ENCODE results near the gene SPOP.

DNA sequence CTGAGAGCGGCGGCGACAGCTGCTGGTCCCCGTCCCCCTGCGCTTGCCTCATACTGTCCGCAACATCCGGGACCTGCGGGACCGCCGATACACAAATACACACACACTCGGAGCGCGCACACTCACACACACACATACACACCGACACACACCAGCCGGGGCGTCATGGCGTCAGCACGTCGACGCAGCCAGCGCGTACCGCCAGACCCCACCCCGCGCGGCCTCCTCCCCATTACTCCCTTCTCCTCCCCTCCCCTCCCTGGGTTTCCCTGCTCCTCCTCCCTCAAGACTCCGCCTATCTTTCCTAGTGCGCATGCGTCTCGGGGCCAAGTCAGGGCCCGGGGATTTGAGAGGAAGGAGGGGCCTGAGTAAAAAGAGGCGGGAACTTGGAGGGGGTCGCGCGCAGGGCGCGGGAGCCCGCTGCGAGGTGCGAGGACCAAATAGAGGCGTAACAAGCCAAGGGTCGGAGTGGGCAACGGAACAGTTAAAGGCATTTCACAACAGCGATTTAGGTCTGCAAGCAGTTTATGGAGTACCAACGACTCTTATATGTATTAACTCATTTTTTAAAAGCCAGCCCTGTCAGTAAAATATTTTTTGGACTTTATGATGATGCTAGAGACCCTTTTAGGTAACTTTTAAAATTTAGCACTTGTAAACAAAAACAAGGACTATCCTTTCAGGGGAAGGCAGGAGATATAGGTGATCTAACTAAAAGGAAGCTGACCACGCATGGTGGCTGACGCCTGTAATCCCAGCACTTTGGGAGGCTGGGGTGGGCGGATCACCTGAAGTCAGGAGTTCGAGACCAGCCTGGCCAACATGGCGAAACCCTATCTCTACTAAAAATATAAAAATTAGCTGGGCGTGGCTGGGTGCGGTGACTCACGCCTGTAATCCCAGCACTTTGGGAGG is at the start of gene SPOP:
- TF ChIP-seq, protein P1, sequence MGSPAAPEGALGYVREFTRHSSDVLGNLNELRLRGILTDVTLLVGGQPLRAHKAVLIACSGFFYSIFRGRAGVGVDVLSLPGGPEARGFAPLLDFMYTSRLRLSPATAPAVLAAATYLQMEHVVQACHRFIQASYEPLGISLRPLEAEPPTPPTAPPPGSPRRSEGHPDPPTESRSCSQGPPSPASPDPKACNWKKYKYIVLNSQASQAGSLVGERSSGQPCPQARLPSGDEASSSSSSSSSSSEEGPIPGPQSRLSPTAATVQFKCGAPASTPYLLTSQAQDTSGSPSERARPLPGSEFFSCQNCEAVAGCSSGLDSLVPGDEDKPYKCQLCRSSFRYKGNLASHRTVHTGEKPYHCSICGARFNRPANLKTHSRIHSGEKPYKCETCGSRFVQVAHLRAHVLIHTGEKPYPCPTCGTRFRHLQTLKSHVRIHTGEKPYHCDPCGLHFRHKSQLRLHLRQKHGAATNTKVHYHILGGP (tag by site-specific recombination; IDR thresholded peaks at IDR 0.05), result no peak
- TF ChIP-seq YY1 (tag by site-specific recombination; IDR thresholded peaks at IDR 0.05) (no peak; the same call in 1 of the 2 replicates), ZNF274 (IDR thresholded peaks at IDR 0.05; ENCODE audit: low read length) (no peak), ZNF274 (tag by site-specific recombination; IDR thresholded peaks at IDR 0.05; ENCODE audit: borderline replicate concordance) (no peak), SP3 (tag by site-specific recombination; IDR thresholded peaks at IDR 0.05) (peak; percentile 98), ZNF140 (tag by site-specific recombination; IDR thresholded peaks at IDR 0.05) (no peak), ZNF335 (tag by site-specific recombination; conservative IDR thresholded peaks at IDR 0.05) (peak; percentile 76), KLF8 (tag by site-specific recombination; IDR thresholded peaks at IDR 0.05) (peak; percentile 98), RBAK (tag by site-specific recombination; IDR thresholded peaks at IDR 0.05) (no peak; the same call in 1 of the 2 replicates)
- TF ChIP-seq, protein P2, sequence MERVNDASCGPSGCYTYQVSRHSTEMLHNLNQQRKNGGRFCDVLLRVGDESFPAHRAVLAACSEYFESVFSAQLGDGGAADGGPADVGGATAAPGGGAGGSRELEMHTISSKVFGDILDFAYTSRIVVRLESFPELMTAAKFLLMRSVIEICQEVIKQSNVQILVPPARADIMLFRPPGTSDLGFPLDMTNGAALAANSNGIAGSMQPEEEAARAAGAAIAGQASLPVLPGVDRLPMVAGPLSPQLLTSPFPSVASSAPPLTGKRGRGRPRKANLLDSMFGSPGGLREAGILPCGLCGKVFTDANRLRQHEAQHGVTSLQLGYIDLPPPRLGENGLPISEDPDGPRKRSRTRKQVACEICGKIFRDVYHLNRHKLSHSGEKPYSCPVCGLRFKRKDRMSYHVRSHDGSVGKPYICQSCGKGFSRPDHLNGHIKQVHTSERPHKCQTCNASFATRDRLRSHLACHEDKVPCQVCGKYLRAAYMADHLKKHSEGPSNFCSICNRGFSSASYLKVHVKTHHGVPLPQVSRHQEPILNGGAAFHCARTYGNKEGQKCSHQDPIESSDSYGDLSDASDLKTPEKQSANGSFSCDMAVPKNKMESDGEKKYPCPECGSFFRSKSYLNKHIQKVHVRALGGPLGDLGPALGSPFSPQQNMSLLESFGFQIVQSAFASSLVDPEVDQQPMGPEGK (tag by site-specific recombination; IDR thresholded peaks at IDR 0.05), result peak; percentile 98
- TF ChIP-seq, protein P3, sequence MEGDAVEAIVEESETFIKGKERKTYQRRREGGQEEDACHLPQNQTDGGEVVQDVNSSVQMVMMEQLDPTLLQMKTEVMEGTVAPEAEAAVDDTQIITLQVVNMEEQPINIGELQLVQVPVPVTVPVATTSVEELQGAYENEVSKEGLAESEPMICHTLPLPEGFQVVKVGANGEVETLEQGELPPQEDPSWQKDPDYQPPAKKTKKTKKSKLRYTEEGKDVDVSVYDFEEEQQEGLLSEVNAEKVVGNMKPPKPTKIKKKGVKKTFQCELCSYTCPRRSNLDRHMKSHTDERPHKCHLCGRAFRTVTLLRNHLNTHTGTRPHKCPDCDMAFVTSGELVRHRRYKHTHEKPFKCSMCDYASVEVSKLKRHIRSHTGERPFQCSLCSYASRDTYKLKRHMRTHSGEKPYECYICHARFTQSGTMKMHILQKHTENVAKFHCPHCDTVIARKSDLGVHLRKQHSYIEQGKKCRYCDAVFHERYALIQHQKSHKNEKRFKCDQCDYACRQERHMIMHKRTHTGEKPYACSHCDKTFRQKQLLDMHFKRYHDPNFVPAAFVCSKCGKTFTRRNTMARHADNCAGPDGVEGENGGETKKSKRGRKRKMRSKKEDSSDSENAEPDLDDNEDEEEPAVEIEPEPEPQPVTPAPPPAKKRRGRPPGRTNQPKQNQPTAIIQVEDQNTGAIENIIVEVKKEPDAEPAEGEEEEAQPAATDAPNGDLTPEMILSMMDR (tag by site-specific recombination; IDR thresholded peaks at IDR 0.05), result no peak
